ENCODE results near the gene RPTOR.
"Not testable (repeated sequence)": the region's sequence is repeated elsewhere in the genome, so short reads cannot be mapped to it uniquely, and the experiment has no call there.

- TF ChIP-seq CTCF (conservative IDR thresholded peaks at IDR 0.05; ENCODE audit: low read depth, low read length); EZH2 (IDR thresholded peaks at IDR 0.05; ENCODE audit: low read length, unreplicated experiment): not testable (repeated sequence)
Measured at GRCh38 chr17:80628881-80629280, 84.2 kb downstream of the RPTOR start.
